H9 (cell line): Measurements from ENCODE around the gene MACC1. TPM values are rescaled to one million over a fixed set of nuclear protein-coding genes. Genes with fewer than 3 reads are reported as not detected.

ENCODE experiments used
- DNase-seq: peaks from one replicate; pipeline ENCODE4 v3.0.0-alpha.2; 2017
- H2AFZ ChIP-seq: one replicate; pipeline ENCODE4 v1.6.1; 2013; ENCODE audit warnings: mild to moderate bottlenecking, low read length, control low read depth, moderate library complexity
- H2AK5ac ChIP-seq: 2 replicates; pipeline ENCODE4 v1.6.1; 2013; ENCODE audit warnings: low read length, control low read depth, mixed read lengths; ENCODE audit not compliant: insufficient read length
- H2BK120ac ChIP-seq: one replicate; pipeline ENCODE4 v1.6.1; 2013; ENCODE audit warnings: low read depth, mild to moderate bottlenecking, low read length, control low read depth, inconsistent platforms; ENCODE audit not compliant: poor library complexity, severe bottlenecking
- H2BK12ac ChIP-seq: 2 replicates; pipeline ENCODE4 v1.6.1; 2013; ENCODE audit warnings: low read length, control low read depth, mixed read lengths, low read depth; ENCODE audit not compliant: insufficient read length
- H2BK15ac ChIP-seq: 2 replicates; pipeline ENCODE4 v1.6.1; 2013; ENCODE audit warnings: low read depth, low read length, control low read depth
- H2BK20ac ChIP-seq: one replicate; pipeline ENCODE4 v1.6.1; 2013; ENCODE audit warnings: low read depth, mild to moderate bottlenecking, low read length, control low read depth, inconsistent platforms; ENCODE audit not compliant: poor library complexity, severe bottlenecking
- H2BK5ac ChIP-seq: 2 replicates; pipeline ENCODE4 v1.6.1; 2013; ENCODE audit warnings: low read length, control low read depth, mixed read lengths; ENCODE audit not compliant: insufficient read length
- H3K14ac ChIP-seq: 2 replicates; pipeline ENCODE4 v1.6.1; 2013; ENCODE audit warnings: low read length, control low read depth; ENCODE audit not compliant: insufficient read depth
- H3K18ac ChIP-seq: 2 replicates; pipeline ENCODE4 v1.6.1; 2013; ENCODE audit warnings: low read depth, mild to moderate bottlenecking, mixed read lengths, low read length, control low read depth; ENCODE audit not compliant: insufficient read length
- H3K23ac ChIP-seq: 2 replicates; pipeline ENCODE4 v1.6.1; 2013; ENCODE audit warnings: low read length, control low read depth, mixed read lengths, low read depth; ENCODE audit not compliant: insufficient read length
- H3K23me2 ChIP-seq: 2 replicates; pipeline ENCODE4 v1.6.1; 2013; ENCODE audit warnings: low read depth, mild to moderate bottlenecking, mixed read lengths, low read length, control low read depth; ENCODE audit not compliant: insufficient read length, poor library complexity, severe bottlenecking
- H3K27ac ChIP-seq: 2 replicates; pipeline ENCODE4 v1.5.1; 2013; ENCODE audit warnings: low read length, control low read depth, mixed read lengths, low read depth; ENCODE audit not compliant: insufficient read length
- H3K27me3 ChIP-seq: 2 replicates; pipeline ENCODE4 v1.6.1; 2013; ENCODE audit warnings: low read length, control low read depth, inconsistent platforms; ENCODE audit not compliant: insufficient read depth
- H3K4ac ChIP-seq: 2 replicates; pipeline ENCODE4 v1.6.1; 2013; ENCODE audit warnings: low read depth, mild to moderate bottlenecking, control low read depth, inconsistent platforms, low read length, moderate library complexity
- H3K4me1 ChIP-seq: 2 replicates; pipeline ENCODE4 v1.6.1; 2013; ENCODE audit warnings: low read length, control low read depth, inconsistent platforms; ENCODE audit not compliant: insufficient read depth
- H3K4me2 ChIP-seq: 2 replicates; pipeline ENCODE4 v1.6.1; 2013; ENCODE audit warnings: low read length, control low read depth, mixed read lengths; ENCODE audit not compliant: insufficient read length, insufficient read depth
- H3K56ac ChIP-seq: 2 replicates; pipeline ENCODE4 v1.6.1; 2013; ENCODE audit warnings: low read depth, mild to moderate bottlenecking, mixed read lengths, low read length, control low read depth; ENCODE audit not compliant: insufficient read length
- H3K79me1 ChIP-seq: 2 replicates; pipeline ENCODE4 v1.6.1; 2013; ENCODE audit warnings: low read depth, mild to moderate bottlenecking, moderate library complexity, low read length, control low read depth, inconsistent platforms; ENCODE audit not compliant: insufficient read depth, poor library complexity, severe bottlenecking
- H3K79me2 ChIP-seq: 2 replicates; pipeline ENCODE4 v1.6.1; 2013; ENCODE audit warnings: low read length, control low read depth, inconsistent platforms; ENCODE audit not compliant: insufficient read depth
- H3K9ac ChIP-seq: 2 replicates; pipeline ENCODE4 v1.6.1; 2013; ENCODE audit warnings: low read length, control low read depth, mixed read lengths; ENCODE audit not compliant: insufficient read length; ENCODE audit errors: extremely low read depth
- H3K9me3 ChIP-seq: one replicate; pipeline ENCODE4 v1.6.1; 2013; ENCODE audit warnings: low read depth, low read length, inconsistent platforms; ENCODE audit not compliant: control insufficient read depth
- H3T11ph ChIP-seq: one replicate; pipeline ENCODE4 v1.6.1; 2013; ENCODE audit warnings: mild to moderate bottlenecking, low read length, control low read depth, inconsistent platforms
- H4K20me1 ChIP-seq: one replicate; pipeline ENCODE4 v1.6.1; 2013; ENCODE audit not compliant: control insufficient read depth, insufficient read length, insufficient read depth
- H4K5ac ChIP-seq: 2 replicates; pipeline ENCODE4 v1.6.1; 2013; ENCODE audit warnings: low read depth, mild to moderate bottlenecking, mixed read lengths, low read length, control low read depth; ENCODE audit not compliant: insufficient read length
- H4K8ac ChIP-seq: replicated peaks from 2 replicates; pipeline ENCODE4 v1.6.1; 2013; ENCODE audit warnings: low read length, control low read depth, mixed read lengths, low read depth; ENCODE audit not compliant: insufficient read length
- H4K91ac ChIP-seq: 2 replicates; pipeline ENCODE4 v1.6.1; 2013; ENCODE audit warnings: low read depth, mild to moderate bottlenecking, moderate library complexity, mixed read lengths, low read length, control low read depth; ENCODE audit not compliant: insufficient read length
- H3K27ac Mint-ChIP-seq, 3 experiments: 2 replicates in 2 of 3; 3 replicates in 1 of 3; pipeline ENCODE4 v1.8.0; 2020 to 2021; ENCODE audit warnings: mixed read lengths in 3 of 3, mild to moderate bottlenecking in 1 of 3, moderate library complexity in 1 of 3
- H3K27me3 Mint-ChIP-seq: 2 replicates; pipeline ENCODE4 v1.8.0; 2021; ENCODE audit warnings: low read depth, mild to moderate bottlenecking, moderate library complexity, mixed read lengths
- H3K36me3 Mint-ChIP-seq, 3 experiments: 2 replicates in 2 of 3; 3 replicates in 1 of 3; pipeline ENCODE4 v1.8.0; 2020 to 2021; ENCODE audit warnings: low read depth in 3 of 3, mixed read lengths in 3 of 3; ENCODE audit not compliant: insufficient read depth in 1 of 3
- H3K4me1 Mint-ChIP-seq, 2 experiments: 2 replicates each; pipeline ENCODE4 v1.8.0; 2020; ENCODE audit warnings: mixed read lengths in 2 of 2
- H3K4me3 Mint-ChIP-seq, 2 experiments: 2 replicates in 1 of 2; 3 replicates in 1 of 2; pipeline ENCODE4 v1.8.0; 2020 to 2021; ENCODE audit warnings: mild to moderate bottlenecking in 2 of 2, mixed read lengths in 2 of 2, moderate library complexity in 1 of 2
- H3K9me3 Mint-ChIP-seq, 2 experiments: 2 replicates in 1 of 2; 3 replicates in 1 of 2; pipeline ENCODE4 v1.8.0; 2020; ENCODE audit warnings: mild to moderate bottlenecking in 2 of 2, mixed read lengths in 2 of 2, moderate library complexity in 1 of 2
- WGBS: extraction: QIAGEN DNeasy Blood & Tissue Kit; methylation state at CpG from one replicate; pipeline ENCODE4 v1.1.7; 2013; ENCODE audit warnings: missing lambda C conversion rate, low lambda C conversion rate, mixed read lengths; ENCODE audit not compliant: insufficient read length; ENCODE audit errors: extremely low coverage; 5-methylcytosine and 5-hydroxymethylcytosine counted together
- total RNA-seq: library from RNA; stranded (reverse); gene quantifications from 2 replicates; pipeline ENCODE4 v1.2.1, GENCODE V29; 2021
- TF ChIP-seq, protein P1 (sequence below): fragments of 200-600 bp; sonication (generic); conservative IDR thresholded peaks from 3 replicates; pipeline ENCODE4 v1.8.0; 2021; ENCODE audit warnings: antibody characterized with exemption, mild to moderate bottlenecking

The MACC1 gene
- total RNA-seq, 1 experiment from 2014 or later, result 11.0 TPM

DNA sequence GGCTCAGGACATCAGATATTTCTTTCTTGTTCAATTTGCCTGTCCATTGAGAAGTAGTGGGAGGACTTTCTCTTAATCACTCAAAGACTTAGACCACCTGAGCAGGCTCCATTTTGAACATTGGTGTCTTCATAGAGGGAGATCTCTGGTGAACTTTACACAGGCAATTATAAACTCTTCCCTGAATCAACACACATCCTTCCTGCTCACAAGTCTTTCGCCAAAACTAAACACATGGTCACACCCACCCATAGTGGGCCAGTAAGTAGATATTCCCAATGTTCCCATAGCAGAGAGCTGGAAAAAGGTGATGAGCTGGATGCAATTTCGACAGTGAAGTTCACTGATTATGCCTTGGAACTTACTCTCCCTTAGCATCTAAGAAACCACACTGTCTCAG, 8.2 kb upstream of the MACC1 start:
- no peak overlapping the region for H3K4me3 Mint-ChIP-seq
- H2BK5ac ChIP-seq, result no peak overlapping the region
- H3K79me2 ChIP-seq, result no peaks in the 10 kb centered on the region
- H3K4me2 ChIP-seq, result no peak overlapping the region
- no peaks in the 10 kb centered on the region for H3K27me3 Mint-ChIP-seq
- no peak overlapping the region for H3T11ph ChIP-seq
- H3K56ac ChIP-seq, result no peak overlapping the region
- H3K9ac ChIP-seq, result no peak overlapping the region
- no peak overlapping the region for H3K4ac ChIP-seq
- H3K9me3 ChIP-seq, result no peaks in the 10 kb centered on the region
- no peak overlapping the region for H3K23ac ChIP-seq
- H2BK120ac ChIP-seq, result no peak overlapping the region
- H3K4me1 Mint-ChIP-seq, result peaks cover under 1 to 10% of the 10 kb centered on the region in 2 experiments; a peak in 2 of 4 replicates
- no peak overlapping the region for H2BK20ac ChIP-seq
- H2AK5ac ChIP-seq, result no peak overlapping the region
- no peaks in the 10 kb centered on the region for H3K79me1 ChIP-seq
- TF ChIP-seq, protein P1, sequence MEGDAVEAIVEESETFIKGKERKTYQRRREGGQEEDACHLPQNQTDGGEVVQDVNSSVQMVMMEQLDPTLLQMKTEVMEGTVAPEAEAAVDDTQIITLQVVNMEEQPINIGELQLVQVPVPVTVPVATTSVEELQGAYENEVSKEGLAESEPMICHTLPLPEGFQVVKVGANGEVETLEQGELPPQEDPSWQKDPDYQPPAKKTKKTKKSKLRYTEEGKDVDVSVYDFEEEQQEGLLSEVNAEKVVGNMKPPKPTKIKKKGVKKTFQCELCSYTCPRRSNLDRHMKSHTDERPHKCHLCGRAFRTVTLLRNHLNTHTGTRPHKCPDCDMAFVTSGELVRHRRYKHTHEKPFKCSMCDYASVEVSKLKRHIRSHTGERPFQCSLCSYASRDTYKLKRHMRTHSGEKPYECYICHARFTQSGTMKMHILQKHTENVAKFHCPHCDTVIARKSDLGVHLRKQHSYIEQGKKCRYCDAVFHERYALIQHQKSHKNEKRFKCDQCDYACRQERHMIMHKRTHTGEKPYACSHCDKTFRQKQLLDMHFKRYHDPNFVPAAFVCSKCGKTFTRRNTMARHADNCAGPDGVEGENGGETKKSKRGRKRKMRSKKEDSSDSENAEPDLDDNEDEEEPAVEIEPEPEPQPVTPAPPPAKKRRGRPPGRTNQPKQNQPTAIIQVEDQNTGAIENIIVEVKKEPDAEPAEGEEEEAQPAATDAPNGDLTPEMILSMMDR, result no peak
- H3K27ac Mint-ChIP-seq, result no peak overlapping the region
- WGBS, result no CpG with 5 or more reads among the region's 2 CpGs
- peak overlapping the region; percentile 60 for H4K8ac ChIP-seq
- H3K18ac ChIP-seq, result no peak overlapping the region
- no peak overlapping the region for H2AFZ ChIP-seq
- no peak overlapping the region for H3K27ac ChIP-seq
- no peaks in the 10 kb centered on the region for H3K36me3 Mint-ChIP-seq
- H4K91ac ChIP-seq, result no peak overlapping the region
- H4K5ac ChIP-seq, result no peak overlapping the region
- no peak overlapping the region for H2BK12ac ChIP-seq
- H3K23me2 ChIP-seq, result no peaks in the 10 kb centered on the region
- H3K27me3 ChIP-seq, result no peaks in the 10 kb centered on the region
- no peak for DNase-seq
- no peaks in the 10 kb centered on the region for H4K20me1 ChIP-seq
- H3K14ac ChIP-seq, result no peak overlapping the region
- no peaks in the 10 kb centered on the region for H3K4me1 ChIP-seq
- H3K9me3 Mint-ChIP-seq, result no peaks in the 10 kb centered on the region
- no peak overlapping the region for H2BK15ac ChIP-seq
